Measurements from ENCODE around the gene MAFG. TPM values are rescaled to one million over a fixed set of nuclear protein-coding genes. Genes with fewer than 3 reads are reported as not detected.

Gene MAFG
- total and polyA plus RNA-seq, 9 of the 15 experiments (the other 6 are each of a cell fraction or from before 2014, with no cell fraction given), result 1.1 to 58.1 (median 24.9) TPM

GRCh38 chr17:81916234-81917001, 11.1 kb downstream of the MAFG start (continued):
- TF ChIP-seq CTBP1 (IDR thresholded peaks at IDR 0.05; ENCODE audit: borderline replicate concordance) (no peak), SP2 (IDR thresholded peaks at IDR 0.05; ENCODE audit: extremely low read depth, low read depth, low read length, poor library complexity, severe bottlenecking) (no peak), POLR3G (IDR thresholded peaks at IDR 0.05; ENCODE audit: extremely low read depth, insufficient read length, insufficient replicate concordance) (no peak), ZNF316 (IDR thresholded peaks at IDR 0.05) (peak; percentile 58; the same call in 1 of the 2 replicates), RAD51 (IDR thresholded peaks at IDR 0.05; ENCODE audit: borderline replicate concordance, low read depth) (peak; percentile 89), NFIX (CRISPR knock-in tag; IDR thresholded peaks at IDR 0.05; ENCODE audit: low read depth) (no peak), CLOCK (CRISPR knock-in tag; IDR thresholded peaks at IDR 0.05; ENCODE audit: borderline replicate concordance) (no peak), CCAR2 (IDR thresholded peaks at IDR 0.05; ENCODE audit: low read depth, low read length) (no peak), SREBF2 (CRISPR knock-in tag; IDR thresholded peaks at IDR 0.05) (no peak), KDM4B (IDR thresholded peaks at IDR 0.05; ENCODE audit: borderline replicate concordance in 2 of 2, low read depth in 1 of 2) (no peak), POLR3A (IDR thresholded peaks at IDR 0.05; ENCODE audit: borderline replicate concordance, extremely low read depth, insufficient read depth, insufficient read length) (no peak), MXI1 (IDR thresholded peaks at IDR 0.05; ENCODE audit: low read depth, low read length) (0 out of 2 replicates have a peak, but pooled peaks have one; percentile 32), ZNF384 (IDR thresholded peaks at IDR 0.05; ENCODE audit: low read depth, low read length) (peak; percentile 66; the same call in 1 of the 2 replicates), STAT5B (CRISPR knock-in tag; IDR thresholded peaks at IDR 0.05) (no peak), TRIM24 (IDR thresholded peaks at IDR 0.05) (0 out of 4 replicates have a peak, but pooled peaks of 1 of the 2 experiments have one; percentile 8), U2AF1 (optimal IDR thresholded peaks at IDR 0.05; ENCODE audit: low read depth, low read length) (no peak), PHTF2 (CRISPR knock-in tag; IDR thresholded peaks at IDR 0.05) (no peak), THRA (IDR thresholded peaks at IDR 0.05) (no peak), ZNF445 (CRISPR knock-in tag; IDR thresholded peaks at IDR 0.05; ENCODE audit: low read depth) (no peak), MTA2 (IDR thresholded peaks at IDR 0.05; ENCODE audit: low read depth) (no peak), MXD1 (CRISPR knock-in tag; IDR thresholded peaks at IDR 0.05; ENCODE audit: borderline replicate concordance, poor library complexity, severe bottlenecking) (no peak), ZFX (CRISPR knock-in tag; IDR thresholded peaks at IDR 0.05) (0 out of 2 replicates have a peak, but pooled peaks have one; percentile 26), ZNF75A (CRISPR knock-in tag; IDR thresholded peaks at IDR 0.05) (no peak), TCF3 (CRISPR knock-in tag; IDR thresholded peaks at IDR 0.05) (no peak), ZNF764 (CRISPR knock-in tag; IDR thresholded peaks at IDR 0.05; ENCODE audit: low read depth) (no peak), CEBPB (tag; IDR thresholded peaks at IDR 0.05) (no peak)
